Neutrophil (primary cell): Measurements from ENCODE around the gene CAMK1D.

Experiments
- H3K27ac ChIP-seq: fragments of 200-600 bp; sonication (generic); 2 replicates; pipeline ENCODE4 v1.5.1; 2016; ENCODE audit warnings: mild to moderate bottlenecking, moderate library complexity
- H3K27me3 ChIP-seq: fragments of 200-600 bp; sonication (generic); 2 replicates; pipeline ENCODE4 v1.6.0; 2016; ENCODE audit warnings: mild to moderate bottlenecking
- H3K36me3 ChIP-seq: fragments of 200-600 bp; sonication (generic); 2 replicates; pipeline ENCODE4 v1.5.1; 2017
- H3K4me1 ChIP-seq, 2 experiments: fragments of 200-600 bp in 1 of 2; sonication (generic) in 1 of 2; 1 replicate in 1 of 2; 2 replicates in 1 of 2; pipeline versions ENCODE4 v1.5.1 to v1.6.1; 2013 to 2016; ENCODE audit warnings: low read depth in 1 of 2, low read length in 1 of 2, mild to moderate bottlenecking in 1 of 2, moderate library complexity in 1 of 2; ENCODE audit not compliant: control insufficient read depth in 1 of 2, insufficient read depth in 1 of 2
- H3K4me3 ChIP-seq, 2 experiments: fragments of 200-600 bp in 1 of 2; sonication (generic) in 1 of 2; 1 replicate in 1 of 2; 2 replicates in 1 of 2; pipeline ENCODE4 v1.5.1; 2013 to 2016; ENCODE audit warnings: low read depth in 1 of 2, low read length in 1 of 2, mild to moderate bottlenecking in 1 of 2, moderate library complexity in 1 of 2
- H3K9me3 ChIP-seq: fragments of 200-600 bp; sonication (generic); 2 replicates; pipeline ENCODE4 v1.5.1; 2016
- CTCF ChIP-seq: fragments of 200-600 bp; sonication (generic); IDR thresholded peaks from 2 replicates; pipeline ENCODE4 v1.5.1; 2016; ENCODE audit warnings: antibody characterized with exemption

The CAMK1D gene

GRCh38 chr10:12743941-12744340 lies 394.6 kb downstream of the CAMK1D start:
- Histone ChIP-seq H3K36me3 (no peaks in the 10 kb centered on the region), H3K4me1 (no peaks in the 10 kb centered on the region), H3K4me3 (no peak overlapping the region), H3K27me3 (no peaks in the 10 kb centered on the region), H3K9me3 (no peaks in the 10 kb centered on the region), H3K27ac (no peak overlapping the region)
- TF ChIP-seq CTCF, result no peak

GRCh38 chr10:12748186-12748585 lies 398.8 kb downstream of the CAMK1D start:
- Histone ChIP-seq H3K27ac (no peak overlapping the region), H3K4me3 (no peak overlapping the region), H3K27me3 (no peaks in the 10 kb centered on the region), H3K36me3 (no peaks in the 10 kb centered on the region), H3K9me3 (no peaks in the 10 kb centered on the region), H3K4me1 (no peaks in the 10 kb centered on the region)
- TF ChIP-seq CTCF, result no peak

GRCh38 chr10:12749760-12750478 lies 400.6 kb downstream of the CAMK1D start:
- H3K4me3 ChIP-seq, result no peak overlapping the region
- H3K27ac ChIP-seq, result no peak overlapping the region
- no peaks in the 10 kb centered on the region for H3K4me1 ChIP-seq
- no peaks in the 10 kb centered on the region for H3K36me3 ChIP-seq
- no peaks in the 10 kb centered on the region for H3K9me3 ChIP-seq
- no peaks in the 10 kb centered on the region for H3K27me3 ChIP-seq
- no peak for TF ChIP-seq CTCF

GRCh38 chr10:12750526-12751201 lies 401.3 kb downstream of the CAMK1D start:
- no peaks in the 10 kb centered on the region for H3K4me1 ChIP-seq
- no peaks in the 10 kb centered on the region for H3K36me3 ChIP-seq
- H3K4me3 ChIP-seq, result no peak overlapping the region
- H3K9me3 ChIP-seq, result no peaks in the 10 kb centered on the region
- H3K27me3 ChIP-seq, result no peaks in the 10 kb centered on the region
- TF ChIP-seq CTCF, result no peak
- no peak overlapping the region for H3K27ac ChIP-seq

GRCh38 chr10:12755075-12755474 lies 405.7 kb downstream of the CAMK1D start:
- H3K27ac ChIP-seq, result no peak overlapping the region
- TF ChIP-seq CTCF, result no peak
- H3K4me3 ChIP-seq, result no peak overlapping the region
- no peaks in the 10 kb centered on the region for H3K36me3 ChIP-seq
- H3K27me3 ChIP-seq, result no peaks in the 10 kb centered on the region
- H3K4me1 ChIP-seq, result no peaks in the 10 kb centered on the region
- no peaks in the 10 kb centered on the region for H3K9me3 ChIP-seq
